WERI-Rb-1 (cell line): Measurements from ENCODE around the gene MTCL1.

Source experiments
- DNase-seq: peaks from one replicate; pipeline ENCODE4 v3.0.0-alpha.2; 2020
- H3K27ac ChIP-seq: fragments of 250-450 bp; sonication (Bioruptor Pico); 2 replicates; pipeline ENCODE4 v1.5.1; 2020; ENCODE audit warnings: mild to moderate bottlenecking, moderate library complexity
- H3K27me3 ChIP-seq: fragments of 250-450 bp; sonication (Bioruptor Pico); 2 replicates; pipeline ENCODE4 v1.5.1; 2021; ENCODE audit warnings: mild to moderate bottlenecking, low read depth, moderate library complexity; ENCODE audit not compliant: insufficient read depth, severe bottlenecking
- H3K36me3 ChIP-seq: fragments of 250-450 bp; sonication (Bioruptor Pico); 2 replicates; pipeline ENCODE4 v1.5.1; 2020; ENCODE audit warnings: mild to moderate bottlenecking, moderate library complexity
- H3K4me3 ChIP-seq: 2 replicates; pipeline ENCODE4 v1.5.1; 2011; ENCODE audit warnings: low read depth, mild to moderate bottlenecking, control low read depth, low read length
- H3K9me3 ChIP-seq: fragments of 250-450 bp; sonication (Bioruptor Pico); 2 replicates; pipeline ENCODE4 v1.5.1; 2021; ENCODE audit warnings: mild to moderate bottlenecking, moderate library complexity; ENCODE audit not compliant: severe bottlenecking
- CTCF ChIP-seq: IDR thresholded peaks from 2 replicates; pipeline ENCODE4 v1.5.1; 2011; ENCODE audit warnings: low read depth, mild to moderate bottlenecking, control low read depth, inconsistent platforms, low read length

Gene MTCL1

GRCh38 chr18:8809514-8809913 lies 104.2 kb downstream of the MTCL1 start:
- no peak overlapping the region for H3K4me3 ChIP-seq
- DNase-seq: no peak
- H3K27me3 ChIP-seq: no peaks in the 10 kb centered on the region
- no peak for TF ChIP-seq CTCF
- no peaks in the 10 kb centered on the region; the same call in 1 of the 2 replicates for H3K36me3 ChIP-seq
- no peak overlapping the region for H3K27ac ChIP-seq
- no peaks in the 10 kb centered on the region for H3K9me3 ChIP-seq

GRCh38 chr18:8810157-8810556 lies 104.8 kb downstream of the MTCL1 start:
- H3K36me3 ChIP-seq: no peaks in the 10 kb centered on the region; the same call in 1 of the 2 replicates
- no peaks in the 10 kb centered on the region for H3K27me3 ChIP-seq
- H3K9me3 ChIP-seq: no peaks in the 10 kb centered on the region
- DNase-seq: no peak
- H3K27ac ChIP-seq: no peak overlapping the region
- no peak for TF ChIP-seq CTCF
- no peak overlapping the region for H3K4me3 ChIP-seq

GRCh38 chr18:8811115-8811514 lies 105.8 kb downstream of the MTCL1 start:
- Histone ChIP-seq H3K4me3 (no peak overlapping the region), H3K27me3 (no peaks in the 10 kb centered on the region), H3K9me3 (no peaks in the 10 kb centered on the region), H3K27ac (no peak overlapping the region), H3K36me3 (peaks cover 3% of the 10 kb centered on the region; the same call in 1 of the 2 replicates)
- DNase-seq: no peak
- no peak for TF ChIP-seq CTCF

GRCh38 chr18:8812631-8813030 lies 107.3 kb downstream of the MTCL1 start:
- H3K9me3 ChIP-seq: no peaks in the 10 kb centered on the region
- no peak overlapping the region for H3K4me3 ChIP-seq
- TF ChIP-seq CTCF: no peak
- H3K36me3 ChIP-seq: peaks cover 3% of the 10 kb centered on the region; the same call in 1 of the 2 replicates
- no peak overlapping the region for H3K27ac ChIP-seq
- DNase-seq: no peak
- no peaks in the 10 kb centered on the region for H3K27me3 ChIP-seq

- no peak for DNase-seq
- Histone ChIP-seq H3K36me3 (peaks cover 3% of the 10 kb centered on the region; the same call in 1 of the 2 replicates), H3K27ac (no peak overlapping the region), H3K9me3 (no peaks in the 10 kb centered on the region), H3K4me3 (no peak overlapping the region), H3K27me3 (no peaks in the 10 kb centered on the region)
- TF ChIP-seq CTCF: no peak
Observed at GRCh38 chr18:8813611-8814010, 108.3 kb downstream of the MTCL1 start.

- no peak for DNase-seq
- Histone ChIP-seq H3K4me3 (no peak overlapping the region), H3K27me3 (no peaks in the 10 kb centered on the region), H3K36me3 (peaks cover 4% of the 10 kb centered on the region; the same call in 1 of the 2 replicates), H3K9me3 (no peaks in the 10 kb centered on the region), H3K27ac (no peak overlapping the region)
- TF ChIP-seq CTCF: no peak
Observed at GRCh38 chr18:8814206-8814605, 108.8 kb downstream of the MTCL1 start.
